IPS DF 4.7 (cell line): Measurements from ENCODE around the gene HTT.
"Not testable (repeated sequence)": the region's sequence is repeated elsewhere in the genome, so short reads cannot be mapped to it uniquely, and the experiment has no call there.

Experiments
- DNase-seq: peaks from one replicate; pipeline ENCODE4 v3.0.0-alpha.2; 2013; ENCODE audit warnings: low spot score; ENCODE audit errors: extremely low read depth

Gene HTT

GRCh38 chr4:3046162-3046561 is 28.3 kb upstream of the HTT start:
- DNase-seq, result no peak

GRCh38 chr4:3046623-3047022 is 27.9 kb upstream of the HTT start:
- DNase-seq, result no peak

- peak; percentile 25 for DNase-seq
These were observed 26.8 kb upstream of the HTT start for GRCh38 chr4:3047464-3048286.

- not testable (repeated sequence) for DNase-seq
These were observed 23.2 kb upstream of the HTT start for GRCh38 chr4:3051141-3051897.

- no peak for DNase-seq
These were observed 20.2 kb upstream of the HTT start for GRCh38 chr4:3054169-3054759.

GRCh38 chr4:3059943-3060342 is 14.5 kb upstream of the HTT start:
- no peak for DNase-seq

GRCh38 chr4:3060946-3061345 is 13.5 kb upstream of the HTT start:
- DNase-seq, result no peak

- no peak for DNase-seq
These were observed 12.0 kb upstream of the HTT start for GRCh38 chr4:3062471-3062870.

GRCh38 chr4:3065551-3065950 is 8.9 kb upstream of the HTT start:
- DNase-seq, result no peak

- DNase-seq, result no peak
These were observed 7.6 kb upstream of the HTT start for GRCh38 chr4:3066836-3067400.

- no peak for DNase-seq
These were observed 6.9 kb upstream of the HTT start for GRCh38 chr4:3067473-3068001.

- DNase-seq, result no peak
These were observed 4.8 kb upstream of the HTT start for GRCh38 chr4:3069661-3070199.

GRCh38 chr4:3070709-3071500 is 3.6 kb upstream of the HTT start:
- DNase-seq, result no peak

GRCh38 chr4:3071811-3072210 is 2.7 kb upstream of the HTT start:
- no peak for DNase-seq

- no peak for DNase-seq
These were observed 1.1 kb upstream of the HTT start for GRCh38 chr4:3073158-3074077.

- DNase-seq, result no peak
These were observed 568 bp downstream of the HTT start for GRCh38 chr4:3074846-3075651.

- no peak for DNase-seq
These were observed 1.1 kb downstream of the HTT start for GRCh38 chr4:3075652-3075981.

- DNase-seq, result no peak
These were observed 3.3 kb downstream of the HTT start for GRCh38 chr4:3077796-3078195.

GRCh38 chr4:3079694-3080123 is 5.2 kb downstream of the HTT start:
- DNase-seq, result no peak
